HK-2 (cell line): ENCODE results near the gene DUSP10.

Experiments
- DNase-seq: peaks from one replicate; pipeline ENCODE4 v3.0.0-alpha.2; 2018; ENCODE audit not compliant: unreplicated experiment

DUSP10 gene

DNA sequence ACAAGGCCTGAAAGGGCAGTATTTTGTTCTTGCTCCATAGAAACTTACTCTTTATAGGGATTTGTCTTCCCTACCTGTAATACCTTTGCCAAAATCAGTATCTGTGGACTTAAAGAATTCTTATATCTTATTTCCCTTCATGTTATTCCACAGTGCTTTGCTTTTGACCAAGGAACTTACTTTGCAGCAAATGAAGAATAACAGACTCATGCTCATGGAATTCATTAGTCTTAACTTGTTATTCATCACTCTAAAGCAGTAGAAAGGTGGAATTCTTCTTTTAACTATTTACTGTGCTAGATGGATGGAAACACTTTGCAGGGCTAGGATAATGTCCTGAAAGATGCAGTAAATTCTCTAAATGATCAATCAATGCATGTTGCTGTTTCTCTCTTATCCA, 45.9 kb downstream of the DUSP10 start:
- DNase-seq = no peak

DNA sequence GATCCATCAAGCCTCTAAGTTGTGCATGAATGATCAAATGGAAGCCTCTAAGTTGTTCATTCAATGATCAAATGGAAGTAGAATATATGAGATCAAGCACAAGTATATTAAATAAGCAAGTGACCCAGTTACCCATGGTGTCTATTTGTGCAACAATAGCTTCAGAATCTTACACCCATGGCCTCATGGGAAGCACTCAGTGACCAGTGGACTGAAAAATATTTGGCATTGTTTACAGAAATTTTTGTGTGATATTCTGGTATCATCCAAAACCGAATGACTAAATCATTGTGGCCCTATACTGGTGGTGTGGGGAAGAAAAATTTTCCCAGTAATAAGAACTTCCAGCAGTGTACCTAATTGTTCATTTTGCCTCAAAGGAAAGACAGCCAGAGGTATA, 46.6 kb downstream of the DUSP10 start:
- DNase-seq = no peak

DNA sequence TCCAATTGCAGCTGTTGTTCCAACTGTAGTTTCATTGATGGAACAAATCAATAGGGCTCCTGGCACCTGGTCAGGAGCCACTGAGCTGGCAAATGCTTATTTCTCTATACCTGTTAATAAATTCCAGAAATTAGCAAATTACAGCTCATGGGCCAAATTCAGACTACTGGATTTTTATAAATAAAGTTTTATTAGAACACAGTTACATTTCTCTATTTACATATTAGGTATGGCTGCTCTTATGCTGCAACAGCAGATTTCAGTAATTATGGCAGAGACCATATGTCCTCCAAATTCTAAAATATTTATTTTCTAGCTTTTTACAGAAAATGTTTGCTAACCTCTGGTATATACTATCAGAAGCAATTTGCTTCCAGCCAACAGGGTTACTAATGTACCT, 47.8 kb downstream of the DUSP10 start:
- no peak for DNase-seq

DNA sequence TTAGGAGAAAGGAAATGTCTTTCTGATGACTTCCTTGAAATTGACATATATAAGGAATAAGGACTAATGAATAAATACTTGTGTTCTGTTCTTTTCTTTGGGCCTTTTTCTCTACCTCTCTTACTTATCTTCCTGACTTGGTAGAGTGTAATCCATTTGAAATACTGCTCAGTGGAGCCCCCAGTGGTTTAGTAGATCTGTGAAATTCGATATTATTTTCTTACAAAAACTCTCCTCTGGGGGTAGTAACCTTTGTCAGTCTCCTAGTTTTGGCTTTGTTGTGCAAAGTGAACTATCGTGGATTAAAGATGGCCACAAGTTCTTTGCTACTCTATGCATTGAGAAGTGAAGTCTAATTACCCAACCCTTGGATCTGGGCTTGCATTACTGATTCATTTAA, 48.8 kb downstream of the DUSP10 start:
- DNase-seq = no peak

DNA sequence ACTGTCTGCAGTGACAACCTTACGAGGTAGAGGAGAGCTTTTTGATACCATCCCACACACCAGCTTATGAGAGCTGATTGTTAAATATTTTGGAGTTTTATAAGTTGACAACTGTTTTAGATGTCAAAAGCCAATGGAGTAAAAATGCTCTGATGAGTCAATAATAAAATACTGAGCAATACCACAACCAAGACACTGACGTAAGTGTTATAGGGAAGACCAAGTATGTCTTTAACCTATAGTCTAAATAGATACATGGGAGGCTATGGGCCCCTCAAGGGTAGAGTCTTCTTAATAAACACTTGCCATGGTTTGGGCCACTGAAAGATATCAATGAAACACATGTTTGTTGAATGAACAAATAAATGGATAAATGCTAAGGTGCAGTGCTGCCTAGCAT, 49.2 kb downstream of the DUSP10 start:
- no peak for DNase-seq

DNA sequence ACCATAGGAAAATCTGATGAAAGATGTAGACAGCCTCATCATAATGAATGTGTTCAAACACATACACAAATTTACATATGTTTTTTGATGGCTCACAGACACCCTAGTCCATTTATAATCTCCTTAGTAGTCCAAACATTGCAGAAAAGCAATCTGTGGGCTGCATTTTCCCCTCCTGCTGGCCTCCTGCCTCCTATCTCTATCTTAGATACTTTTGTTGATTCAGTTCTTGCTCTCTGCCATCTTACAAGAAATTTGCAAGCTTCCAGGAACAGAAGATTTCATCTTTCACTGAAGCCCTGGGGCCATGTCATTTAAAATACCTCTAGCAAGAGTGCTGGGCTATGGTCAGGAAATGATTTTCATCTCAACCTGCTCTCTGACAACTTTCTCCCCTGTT, 50.6 kb downstream of the DUSP10 start:
- no peak for DNase-seq

DNA sequence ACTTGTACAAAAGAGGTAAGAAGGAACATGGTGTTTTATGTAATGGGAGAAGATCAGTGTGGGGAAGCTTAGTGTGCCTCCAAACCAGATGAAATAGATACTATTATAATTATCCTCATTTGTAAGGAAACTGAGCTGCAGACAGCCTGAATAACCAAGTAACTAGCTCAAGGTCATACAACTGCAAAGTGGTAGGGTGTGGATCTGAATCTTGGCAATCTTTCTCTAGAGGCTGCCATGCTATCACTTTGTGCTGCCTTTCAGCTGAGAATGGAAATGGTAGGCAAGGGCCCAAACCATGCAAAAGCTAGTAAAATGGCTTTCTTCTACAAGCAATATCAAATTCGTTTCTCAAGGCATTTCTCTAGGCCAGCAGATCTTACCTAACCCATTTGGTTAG, 51.0 kb downstream of the DUSP10 start:
- DNase-seq = no peak

DNA sequence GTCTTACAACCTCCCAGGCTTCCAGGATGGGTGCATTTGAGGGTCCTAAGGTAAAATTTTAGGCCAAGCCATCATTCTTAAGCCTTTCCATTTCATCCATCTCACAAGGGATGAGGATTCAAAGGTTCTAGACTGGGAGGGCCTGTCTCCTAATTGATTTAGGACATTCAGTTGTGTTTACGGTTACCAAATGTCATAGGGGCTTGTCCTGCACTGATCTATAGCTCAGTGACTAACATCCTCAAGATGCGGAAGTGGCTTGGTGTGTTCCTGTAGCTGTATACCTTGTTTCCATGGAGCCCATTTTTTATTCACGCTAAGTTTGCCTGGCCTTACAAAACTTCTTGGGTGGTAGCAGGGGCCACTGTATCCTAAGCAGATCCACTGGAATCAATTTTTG, 52.8 kb downstream of the DUSP10 start:
- DNase-seq = no peak

DNA sequence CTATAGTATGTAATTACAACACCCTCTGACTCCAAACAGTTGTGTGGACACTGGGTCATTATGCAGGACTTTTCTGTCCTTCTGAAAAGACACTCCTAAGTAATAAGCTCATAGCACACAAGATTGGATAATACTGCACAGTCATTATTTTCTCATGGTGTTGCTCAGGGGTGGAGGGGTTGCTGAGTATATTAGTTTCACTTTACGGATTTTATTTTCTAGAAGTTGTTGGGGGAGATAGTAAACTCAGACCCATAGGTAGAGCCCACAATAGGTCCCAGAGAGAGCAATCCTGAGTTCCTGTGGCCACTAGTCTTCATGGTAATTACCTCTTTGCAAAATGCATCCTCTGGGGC, 53.4 kb downstream of the DUSP10 start:
- DNase-seq = no peak

DNA sequence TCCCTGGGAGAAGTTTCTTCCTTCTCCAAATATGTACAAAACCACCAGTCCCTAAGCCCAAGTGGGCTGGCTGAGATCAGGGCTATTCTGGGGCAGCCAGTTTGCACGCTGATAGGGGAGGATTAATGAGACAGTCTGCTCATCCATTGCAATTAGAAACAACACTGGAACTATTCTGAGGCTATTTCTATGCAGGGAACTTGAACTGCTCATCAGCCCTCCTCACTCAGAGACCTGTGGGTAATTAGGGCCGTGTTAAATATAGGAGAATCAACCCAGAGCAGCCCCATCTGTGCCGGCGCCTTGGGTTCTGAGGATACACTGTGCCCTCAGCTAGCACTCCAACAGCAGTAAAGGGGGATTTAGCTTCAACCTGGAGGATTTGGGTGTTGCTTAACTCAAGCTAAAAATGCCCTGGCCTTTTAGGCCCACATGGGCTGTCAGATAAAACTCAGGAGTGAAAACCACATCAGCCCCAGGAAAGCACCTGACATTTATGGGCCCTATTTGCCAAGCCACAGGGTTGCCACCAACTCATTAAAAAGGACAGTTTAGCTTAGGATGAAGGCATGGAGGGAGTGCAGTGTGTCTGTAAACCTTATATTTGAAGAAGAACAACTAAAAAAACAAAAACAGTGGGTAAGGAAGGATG, 53.9 kb downstream of the DUSP10 start:
- DNase-seq = no peak

DNA sequence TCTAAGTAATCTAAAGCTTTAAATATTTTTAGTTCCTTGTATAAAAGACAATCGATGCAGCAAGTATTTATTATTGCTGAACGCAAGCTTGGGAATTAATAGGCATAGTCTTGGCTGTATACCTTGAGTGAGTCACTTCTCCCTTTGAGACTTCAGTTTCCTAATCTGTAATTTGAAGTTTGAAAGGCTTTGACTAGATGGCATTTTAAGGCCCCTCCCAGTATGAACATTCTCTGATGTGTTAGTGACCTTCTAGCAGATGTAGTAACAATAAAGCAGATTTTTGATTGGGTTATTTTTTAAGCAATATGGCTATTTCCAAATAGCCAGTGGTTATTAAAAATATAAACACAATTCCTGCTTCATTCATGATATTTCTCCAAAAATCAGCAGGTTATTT, 58.2 kb downstream of the DUSP10 start:
- DNase-seq = no peak

DNA sequence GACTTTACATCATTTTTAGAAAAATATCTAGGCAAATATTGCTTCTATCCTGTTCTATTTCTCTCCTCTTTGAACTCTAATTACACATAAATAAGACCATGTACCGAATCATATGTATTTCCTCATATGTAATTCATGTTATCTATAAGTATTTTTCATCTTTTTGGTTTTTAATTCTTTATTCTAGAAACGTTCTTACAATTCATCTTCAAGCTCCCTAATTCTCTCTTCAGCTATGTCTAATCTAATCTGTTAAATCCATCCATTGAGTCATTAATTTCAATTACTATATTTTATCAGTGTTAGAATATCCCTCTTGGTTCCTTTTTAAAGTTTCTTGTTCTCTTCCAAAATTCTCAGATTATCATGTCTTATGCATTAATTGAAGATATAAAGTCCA, 61.8 kb downstream of the DUSP10 start:
- DNase-seq = no peak

DNA sequence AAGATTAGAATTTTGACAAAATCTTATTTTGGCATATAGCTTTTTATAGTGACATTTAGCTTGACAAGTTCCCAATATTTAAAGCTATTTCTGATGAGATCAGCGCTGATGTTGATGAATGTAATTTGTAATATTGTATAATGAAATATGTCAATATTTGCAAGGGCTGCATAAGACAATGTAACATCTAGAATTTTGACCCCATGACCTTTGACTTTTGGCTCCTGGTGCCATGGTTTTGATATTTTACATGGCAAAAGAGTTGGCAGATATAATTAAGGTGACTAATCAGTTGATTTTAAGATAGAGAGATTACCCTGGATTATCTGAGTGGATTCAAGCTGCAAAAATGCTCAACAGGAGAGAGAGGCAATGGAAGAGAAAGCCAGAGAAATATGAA, 63.9 kb downstream of the DUSP10 start:
- no peak for DNase-seq

DNA sequence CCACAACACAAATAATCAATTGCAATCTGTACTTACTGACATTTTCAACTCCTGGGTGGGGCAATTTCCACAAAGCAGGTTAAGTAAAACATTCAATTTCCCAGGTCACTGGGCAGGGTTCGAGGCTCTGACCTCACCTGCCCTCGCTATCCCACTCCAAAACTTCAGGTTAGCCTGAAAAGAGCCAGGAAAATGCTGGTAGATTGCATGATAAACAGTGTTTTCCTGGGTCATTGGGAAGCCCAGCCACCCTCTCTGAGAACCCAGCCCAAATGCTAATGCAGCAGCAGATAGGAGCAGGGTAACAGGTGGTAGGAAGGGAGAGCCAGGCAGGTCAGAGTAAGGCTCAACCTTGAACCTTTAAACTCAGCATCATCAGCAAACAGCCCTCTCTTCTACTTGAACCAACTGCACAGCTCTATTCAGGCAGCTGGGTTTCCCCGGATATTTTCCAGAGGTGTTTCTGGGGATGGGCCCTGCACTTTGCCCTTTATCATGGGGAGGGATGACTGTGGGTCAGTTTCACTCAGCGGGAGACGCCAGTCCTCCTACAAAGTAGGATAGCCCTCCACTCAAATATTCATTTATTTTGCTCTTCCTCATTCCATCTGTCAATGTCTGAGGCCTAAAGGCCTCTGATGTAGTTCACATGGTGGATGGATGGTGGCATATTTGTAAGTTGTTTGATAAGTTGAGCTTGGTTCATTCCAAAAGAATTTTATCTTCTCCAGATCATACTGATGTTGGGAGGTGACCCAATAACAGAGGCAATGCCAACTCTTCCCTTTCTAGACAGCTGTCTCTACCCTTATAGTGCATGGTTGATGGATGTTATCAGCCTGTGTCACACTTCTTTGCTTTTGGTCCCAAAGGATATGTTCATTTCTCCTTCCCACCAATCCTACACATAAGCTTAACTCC, 65.7 kb downstream of the DUSP10 start:
- DNase-seq = no peak

DNA sequence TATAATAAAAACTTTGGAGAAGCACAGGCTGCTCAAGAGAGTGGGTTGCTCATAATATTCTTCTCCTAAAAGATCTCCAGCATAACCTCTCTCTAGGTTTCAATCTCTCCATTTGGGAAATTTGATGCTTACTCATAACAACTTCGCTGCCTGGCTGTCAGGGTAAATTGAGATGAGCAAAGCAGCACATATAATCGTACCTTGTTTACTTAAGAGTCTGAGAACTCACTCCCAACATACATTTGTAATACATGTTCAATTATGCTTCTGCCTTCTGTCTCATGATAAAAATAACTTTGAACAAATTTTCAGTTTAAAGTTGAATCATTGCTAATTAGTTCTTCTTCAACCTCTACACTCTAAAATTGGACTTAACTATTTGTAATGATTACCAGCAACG, 68.9 kb downstream of the DUSP10 start:
- no peak for DNase-seq

DNA sequence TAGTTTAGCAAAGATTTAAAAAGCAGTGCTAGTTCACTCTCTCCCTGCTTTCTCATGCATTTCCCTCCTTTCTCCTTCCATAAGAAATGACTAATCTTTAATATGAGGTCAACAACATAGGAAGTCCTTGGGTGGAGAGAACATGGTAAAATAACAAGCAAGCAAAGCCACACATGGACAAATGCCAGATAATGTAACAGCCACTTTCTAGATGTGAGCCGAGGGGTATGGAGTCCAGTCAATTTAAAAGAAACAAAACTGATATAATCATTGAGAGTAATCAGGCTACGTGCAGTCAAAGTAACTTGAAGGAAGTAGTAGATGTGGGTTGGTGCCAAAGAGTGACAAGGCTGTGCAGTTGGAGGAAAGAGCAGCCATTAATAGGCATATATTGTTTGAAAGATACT, 69.6 kb downstream of the DUSP10 start:
- DNase-seq = no peak

DNA sequence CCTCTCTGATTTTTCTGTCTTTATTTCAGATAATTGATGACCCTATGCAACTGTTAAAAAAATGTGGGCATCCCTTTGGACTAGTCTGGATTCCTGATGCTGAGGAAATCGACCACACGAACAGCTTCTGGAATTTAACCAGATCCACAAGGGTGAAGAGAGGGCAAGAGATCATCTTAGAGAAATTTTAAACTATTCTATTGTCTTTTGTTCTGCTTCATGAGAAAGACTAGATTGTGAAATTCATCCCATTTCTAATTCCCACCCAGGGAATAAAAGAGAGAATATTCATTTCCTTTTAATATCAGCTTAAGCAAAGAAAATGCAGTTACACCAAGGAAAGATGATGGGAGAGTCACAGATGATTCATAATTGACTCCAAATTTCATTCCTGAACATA, 71.8 kb downstream of the DUSP10 start:
- no peak for DNase-seq

DNA sequence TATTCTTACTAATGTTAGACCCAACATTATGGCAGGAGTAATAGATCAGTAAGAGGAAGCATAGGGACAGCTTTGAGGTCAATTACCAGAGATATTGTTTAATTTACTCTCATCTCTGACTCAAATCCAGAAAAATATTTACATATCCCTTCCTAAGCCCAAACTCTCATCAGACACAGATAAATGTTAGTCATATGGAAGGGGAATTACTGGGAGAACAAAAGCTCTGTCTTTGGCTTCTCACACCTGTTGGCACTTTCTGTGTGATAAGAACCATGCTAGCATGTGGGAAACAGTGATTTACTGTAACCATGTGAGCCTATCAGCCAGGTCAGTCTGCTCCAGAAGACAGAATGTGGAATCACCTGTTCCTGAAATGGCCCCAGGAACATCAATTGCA, 72.4 kb downstream of the DUSP10 start:
- no peak for DNase-seq

DNA sequence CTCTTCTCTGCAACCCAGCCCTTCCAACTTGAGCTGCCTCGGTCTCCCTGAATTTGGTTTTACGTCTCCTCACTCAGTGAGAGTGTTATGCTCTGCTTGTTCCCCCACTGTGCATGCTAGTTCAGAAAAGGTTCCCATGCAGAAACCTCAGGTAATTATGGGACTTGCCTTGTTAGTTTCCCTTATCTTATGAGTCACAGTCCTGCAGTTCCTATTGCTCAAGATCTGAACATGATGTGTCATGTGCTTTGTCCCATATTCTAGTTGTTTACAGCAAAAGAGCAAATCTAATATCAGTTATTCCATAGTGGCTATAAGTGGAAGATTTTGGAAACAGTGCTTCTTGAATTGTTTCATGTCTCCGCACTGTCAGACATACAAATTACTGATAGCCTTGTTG, 74.4 kb downstream of the DUSP10 start:
- no peak for DNase-seq

DNA sequence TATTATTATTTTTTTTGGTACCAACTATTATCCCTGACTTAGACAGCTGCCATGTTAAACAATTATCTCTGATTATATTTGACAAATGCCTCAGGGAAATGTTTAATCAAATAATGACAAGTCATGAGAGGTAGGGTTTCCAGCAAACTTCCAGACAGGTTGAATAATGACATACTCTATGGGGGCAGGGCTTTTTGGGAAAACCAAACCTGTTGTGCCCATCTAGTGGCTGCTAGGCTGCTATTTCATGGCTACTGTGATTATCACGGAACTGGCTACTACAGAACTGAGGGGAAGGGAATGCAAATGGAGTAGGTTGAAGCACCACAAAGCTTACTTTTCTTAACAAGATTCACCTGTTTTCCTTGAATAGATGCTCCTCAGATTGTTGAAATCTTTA, 77.6 kb downstream of the DUSP10 start:
- no peak for DNase-seq

DNA sequence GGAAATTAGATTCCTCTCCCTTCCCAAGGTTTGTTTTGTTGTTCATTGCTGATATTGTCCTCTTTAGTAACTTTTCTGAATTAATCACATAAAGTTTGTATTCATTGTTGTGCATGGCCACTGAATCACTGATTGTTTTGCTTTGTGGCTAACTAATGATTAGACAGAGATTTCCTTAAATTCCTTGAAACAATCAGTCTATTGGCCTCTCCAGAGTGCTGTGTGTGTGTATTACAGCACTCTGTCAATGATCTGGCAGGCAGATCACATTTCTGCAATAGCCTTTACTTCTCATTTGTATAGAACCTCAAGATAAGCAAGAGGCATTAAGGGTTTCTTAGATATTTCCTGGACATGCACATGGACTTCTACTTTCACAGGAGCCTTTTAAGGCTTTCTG, 78.6 kb downstream of the DUSP10 start:
- DNase-seq = no peak

DNA sequence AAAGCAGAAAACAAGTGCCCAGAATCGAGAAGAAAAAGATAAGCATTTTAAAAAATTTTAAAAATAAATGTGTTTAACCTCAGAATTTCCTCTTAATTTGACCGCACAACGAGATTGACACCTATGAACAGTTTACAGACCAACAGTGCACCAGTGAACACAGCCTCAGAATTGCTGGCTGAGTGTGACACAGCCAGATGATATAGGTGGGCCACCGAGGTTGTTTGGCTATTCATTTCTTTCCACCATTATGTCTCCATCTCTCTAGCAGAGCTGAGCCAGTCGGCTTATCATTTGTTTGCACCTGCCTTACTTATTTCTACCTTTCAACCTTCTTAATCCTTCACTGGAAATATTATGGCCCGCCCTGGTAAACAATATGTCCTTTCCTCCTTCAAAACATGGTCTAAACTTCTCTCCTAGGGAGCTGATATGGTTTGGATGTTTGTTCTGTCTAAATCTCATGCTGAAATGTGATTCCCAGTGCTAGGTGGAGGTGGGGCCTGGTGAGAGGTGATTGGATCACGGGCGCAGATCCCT, 86.1 kb downstream of the DUSP10 start:
- no peak for DNase-seq
